OCI-LY3 (cell line): ENCODE data around the gene DNAAF5.

ENCODE experiments used
- H2AFZ ChIP-seq: fragments of 200-600, 300-600 bp; shearing (Covaris generic); 2 replicates; pipeline ENCODE4 v1.6.0; 2014; ENCODE audit warnings: antibody characterized with exemption, low read depth, low read length
- H3K27ac ChIP-seq: fragments of 200-600, 300-600 bp; sonication (generic); 2 replicates; pipeline ENCODE4 v1.5.1; 2014; ENCODE audit warnings: mild to moderate bottlenecking, low read length, moderate library complexity, mixed read lengths
- H3K27me3 ChIP-seq: fragments of 200-600, 300-600 bp; sonication (generic); 2 replicates; pipeline ENCODE4 v1.6.1; 2014; ENCODE audit warnings: low read depth, low read length, mixed read lengths
- H3K36me3 ChIP-seq: fragments of 200-600, 300-600 bp; sonication (generic); replicated peaks from 2 replicates; pipeline ENCODE3; 2014; ENCODE audit warnings: low read depth, low read length, mixed read lengths
- H3K4me1 ChIP-seq: fragments of 300-600, 200-600 bp; sonication (generic); 2 replicates; pipeline ENCODE4 v1.6.1; 2014; ENCODE audit warnings: low read length, mixed read lengths
- H3K4me2 ChIP-seq: fragments of 200-600, 300-600 bp; sonication (generic); 2 replicates; pipeline ENCODE4 v1.6.1; 2014; ENCODE audit warnings: low read length, mixed read lengths
- H3K4me3 ChIP-seq: fragments of 300-600, 200-600 bp; sonication (generic); 2 replicates; pipeline ENCODE4 v1.5.1; 2014; ENCODE audit warnings: antibody characterized with exemption, mild to moderate bottlenecking, low read length, moderate library complexity
- H3K79me2 ChIP-seq: fragments of 300-600, 200-600 bp; shearing (Covaris generic); 2 replicates; pipeline ENCODE4 v1.6.1; 2014; ENCODE audit warnings: mild to moderate bottlenecking, low read length, mixed read lengths
- H3K9ac ChIP-seq: fragments of 300-600, 200-600 bp; shearing (Covaris generic); 2 replicates; pipeline ENCODE4 v1.6.0; 2014; ENCODE audit warnings: mild to moderate bottlenecking, low read length, moderate library complexity
- H3K9me3 ChIP-seq: fragments of 200-600, 300-600 bp; shearing (Covaris generic); 2 replicates; pipeline ENCODE4 v1.6.1; 2014; ENCODE audit warnings: low read length, mixed read lengths; ENCODE audit not compliant: insufficient read depth
- H4K20me1 ChIP-seq: fragments of 200-600, 300-600 bp; sonication (generic); 2 replicates; pipeline ENCODE4 v1.6.1; 2016; ENCODE audit warnings: low read length, mixed read lengths; ENCODE audit not compliant: insufficient read depth
- EZH2phosphoT487 ChIP-seq: fragments of 200-600 bp; shearing (Covaris generic); IDR thresholded peaks from 2 replicates; pipeline ENCODE4 v1.6.1; 2018; ENCODE audit warnings: antibody characterized with exemption, mixed run types, low read depth
- TF ChIP-seq, protein P1 (sequence below): fragments of 200-600, 300-600 bp; sonication (generic); IDR thresholded peaks from 2 replicates; pipeline ENCODE4 v1.5.1; 2014; ENCODE audit warnings: antibody characterized with exemption, low read length, low read depth

DNAAF5 gene

GRCh38 chr7:755413-755805 lies 28.9 kb downstream of the DNAAF5 start:
- H3K36me3 ChIP-seq, result peaks cover 9% of the 10 kb centered on the region

DNA sequence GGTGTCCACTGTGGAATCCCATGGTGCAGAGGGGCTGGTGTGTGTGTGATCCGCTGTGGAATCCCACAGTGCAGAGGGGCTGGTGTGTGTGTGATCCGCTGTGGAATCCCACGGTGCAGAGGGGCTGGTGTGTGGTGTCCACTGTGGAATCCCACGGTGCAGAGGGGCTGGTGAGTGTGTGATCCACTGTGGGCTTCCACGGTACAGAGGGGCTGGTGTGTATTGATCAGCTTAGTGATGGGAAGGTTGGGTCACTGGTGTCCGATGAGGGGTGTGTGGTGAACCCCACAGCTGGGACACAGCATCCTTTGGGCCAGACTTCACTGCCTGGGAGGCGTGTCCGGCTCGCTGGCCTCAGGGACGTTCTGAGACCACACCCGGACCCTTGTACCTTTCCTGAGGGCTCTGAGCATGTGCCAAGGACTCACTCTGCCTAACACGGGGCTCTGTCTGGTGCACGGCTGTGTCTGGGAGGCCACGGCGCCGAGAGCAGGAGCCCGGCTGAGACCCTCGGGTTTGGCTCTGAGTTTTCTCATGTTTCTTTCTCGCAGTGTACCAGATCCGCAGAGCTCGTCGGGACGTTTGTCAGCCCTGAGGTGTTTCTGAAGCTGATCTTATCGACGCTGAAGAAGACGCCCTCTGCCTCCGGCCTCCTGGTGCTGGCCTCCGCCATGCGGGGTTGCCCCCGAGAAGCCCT lies 29.9 kb downstream of the DNAAF5 start:
- Histone ChIP-seq H3K4me1 (no peaks in the 10 kb centered on the region), H3K27me3 (no peaks in the 10 kb centered on the region), H3K36me3 (peaks cover 9% of the 10 kb centered on the region), H3K4me3 (no peak overlapping the region), H3K27ac (no peak overlapping the region), H2AFZ (no peak overlapping the region), H3K79me2 (no peaks in the 10 kb centered on the region), H3K4me2 (no peak overlapping the region), H3K9me3 (no peaks in the 10 kb centered on the region), H4K20me1 (no peaks in the 10 kb centered on the region), H3K9ac (no peak overlapping the region)
- TF ChIP-seq, protein P1, sequence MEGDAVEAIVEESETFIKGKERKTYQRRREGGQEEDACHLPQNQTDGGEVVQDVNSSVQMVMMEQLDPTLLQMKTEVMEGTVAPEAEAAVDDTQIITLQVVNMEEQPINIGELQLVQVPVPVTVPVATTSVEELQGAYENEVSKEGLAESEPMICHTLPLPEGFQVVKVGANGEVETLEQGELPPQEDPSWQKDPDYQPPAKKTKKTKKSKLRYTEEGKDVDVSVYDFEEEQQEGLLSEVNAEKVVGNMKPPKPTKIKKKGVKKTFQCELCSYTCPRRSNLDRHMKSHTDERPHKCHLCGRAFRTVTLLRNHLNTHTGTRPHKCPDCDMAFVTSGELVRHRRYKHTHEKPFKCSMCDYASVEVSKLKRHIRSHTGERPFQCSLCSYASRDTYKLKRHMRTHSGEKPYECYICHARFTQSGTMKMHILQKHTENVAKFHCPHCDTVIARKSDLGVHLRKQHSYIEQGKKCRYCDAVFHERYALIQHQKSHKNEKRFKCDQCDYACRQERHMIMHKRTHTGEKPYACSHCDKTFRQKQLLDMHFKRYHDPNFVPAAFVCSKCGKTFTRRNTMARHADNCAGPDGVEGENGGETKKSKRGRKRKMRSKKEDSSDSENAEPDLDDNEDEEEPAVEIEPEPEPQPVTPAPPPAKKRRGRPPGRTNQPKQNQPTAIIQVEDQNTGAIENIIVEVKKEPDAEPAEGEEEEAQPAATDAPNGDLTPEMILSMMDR, result no peak
- no peak for TF ChIP-seq EZH2phosphoT487

More at GRCh38 chr7:755413-755805, 28.9 kb downstream of the DNAAF5 start:
- Histone ChIP-seq H3K9me3 (no peaks in the 10 kb centered on the region), H3K27ac (no peak overlapping the region), H4K20me1 (no peaks in the 10 kb centered on the region), H2AFZ (no peak overlapping the region), H3K79me2 (no peaks in the 10 kb centered on the region), H3K27me3 (no peaks in the 10 kb centered on the region), H3K4me3 (no peak overlapping the region), H3K4me2 (no peak overlapping the region), H3K9ac (no peak overlapping the region), H3K4me1 (no peaks in the 10 kb centered on the region)
- TF ChIP-seq, protein P1, result no peak
- no peak for TF ChIP-seq EZH2phosphoT487

DNA sequence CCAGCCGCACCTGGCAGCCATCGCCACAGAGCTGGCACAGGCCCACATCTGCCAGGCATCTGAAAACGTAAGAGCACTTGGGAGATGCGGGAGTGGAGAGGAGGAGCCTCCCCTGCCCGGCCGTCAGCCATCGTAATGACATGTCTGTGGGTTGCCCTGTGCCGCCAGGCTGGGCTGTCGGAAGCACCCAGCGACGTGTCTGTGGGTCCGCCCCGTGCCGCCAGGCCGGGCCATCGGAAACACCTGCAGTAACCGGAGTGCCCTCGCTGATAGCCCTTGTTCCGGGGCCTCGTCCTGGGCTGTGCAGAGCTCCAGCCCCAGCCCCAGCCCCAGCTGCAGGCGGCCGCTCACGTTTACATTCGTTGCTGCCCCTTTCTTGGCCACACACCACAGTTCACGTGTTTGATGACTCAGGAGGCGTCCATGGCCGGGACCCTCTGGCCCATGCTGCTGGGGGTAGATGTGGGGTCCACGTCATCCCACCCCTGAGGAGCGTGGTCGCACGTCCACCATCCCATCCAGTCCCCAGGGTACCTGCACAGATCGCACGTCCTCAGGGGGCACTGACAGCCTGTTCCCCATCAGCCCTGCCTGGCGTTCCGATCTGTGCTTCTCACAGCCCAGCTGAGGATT lies 30.5 kb downstream of the DNAAF5 start:
- no peak for TF ChIP-seq EZH2phosphoT487
- TF ChIP-seq, protein P1, result no peak
- Histone ChIP-seq H3K36me3 (peaks cover 7% of the 10 kb centered on the region), H3K4me2 (no peak overlapping the region), H3K79me2 (no peaks in the 10 kb centered on the region), H3K4me3 (no peak overlapping the region), H2AFZ (no peak overlapping the region), H3K9ac (no peak overlapping the region), H3K27me3 (no peaks in the 10 kb centered on the region), H3K27ac (no peak overlapping the region), H3K4me1 (no peaks in the 10 kb centered on the region), H4K20me1 (no peaks in the 10 kb centered on the region), H3K9me3 (no peaks in the 10 kb centered on the region)

DNA sequence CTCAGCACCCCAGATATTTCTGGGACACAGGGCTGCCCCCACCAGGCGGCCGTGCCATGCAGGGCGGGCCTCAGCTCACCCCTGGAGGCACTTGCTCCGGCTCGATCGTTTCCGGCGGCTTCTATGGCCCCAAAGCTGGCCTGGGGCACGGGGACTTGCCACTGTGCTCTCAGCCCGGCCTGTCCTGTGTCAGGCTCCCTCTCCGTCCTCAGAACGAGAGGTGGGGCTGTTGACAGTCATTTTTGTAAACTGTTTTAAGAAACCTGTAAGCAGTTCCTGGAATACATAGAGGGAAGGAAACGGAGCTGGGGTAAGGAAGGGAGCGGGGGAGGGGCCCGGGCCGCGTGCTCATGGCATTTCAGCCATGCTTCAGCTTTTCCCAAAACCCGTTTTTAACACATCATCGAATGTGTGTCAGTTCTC lies 31.3 kb downstream of the DNAAF5 start:
- Histone ChIP-seq H3K4me3 (no peak overlapping the region), H3K79me2 (no peaks in the 10 kb centered on the region), H3K4me1 (no peaks in the 10 kb centered on the region), H2AFZ (no peak overlapping the region), H3K9ac (no peak overlapping the region), H3K9me3 (no peaks in the 10 kb centered on the region), H3K27ac (no peak overlapping the region), H3K27me3 (no peaks in the 10 kb centered on the region), H3K4me2 (no peak overlapping the region), H4K20me1 (no peaks in the 10 kb centered on the region), H3K36me3 (peaks cover 7% of the 10 kb centered on the region)
- TF ChIP-seq, protein P1, result no peak
- TF ChIP-seq EZH2phosphoT487, result no peak
